Nephron progenitor cell (in vitro differentiated cells): ENCODE results near the gene ADGRF3.
"Not testable (repeated sequence)": the region's sequence is repeated elsewhere in the genome, so short reads cannot be mapped to it uniquely, and the experiment has no call there.

Experiments used
- DNase-seq: peaks from one replicate; pipeline ENCODE4 v3.0.0; 2021
- H3K27ac Mint-ChIP-seq: 2 replicates; pipeline ENCODE4 v1.8.0; 2021; ENCODE audit warnings: mild to moderate bottlenecking, moderate library complexity, mixed read lengths
- H3K27me3 Mint-ChIP-seq: 2 replicates; pipeline ENCODE4 v1.8.0; 2021; ENCODE audit warnings: mild to moderate bottlenecking, low read depth, mixed read lengths; ENCODE audit not compliant: poor library complexity
- H3K36me3 Mint-ChIP-seq: 2 replicates; pipeline ENCODE4 v1.8.0; 2021; ENCODE audit warnings: low read depth, mixed read lengths
- H3K4me1 Mint-ChIP-seq: 2 replicates; pipeline ENCODE4 v1.8.0; 2021; ENCODE audit warnings: mixed read lengths
- H3K4me3 Mint-ChIP-seq: 2 replicates; pipeline ENCODE4 v1.8.0; 2021; ENCODE audit warnings: mild to moderate bottlenecking, moderate library complexity, mixed read lengths
- H3K9me3 Mint-ChIP-seq: 2 replicates; pipeline ENCODE4 v1.8.0; 2021; ENCODE audit warnings: mild to moderate bottlenecking, moderate library complexity, mixed read lengths
- CTCF ChIP-seq: fragments of 200-600 bp; sonication (generic); IDR thresholded peaks from 2 replicates; pipeline ENCODE4 v1.5.0; 2021; ENCODE audit warnings: antibody characterized with exemption

The ADGRF3 gene

DNA sequence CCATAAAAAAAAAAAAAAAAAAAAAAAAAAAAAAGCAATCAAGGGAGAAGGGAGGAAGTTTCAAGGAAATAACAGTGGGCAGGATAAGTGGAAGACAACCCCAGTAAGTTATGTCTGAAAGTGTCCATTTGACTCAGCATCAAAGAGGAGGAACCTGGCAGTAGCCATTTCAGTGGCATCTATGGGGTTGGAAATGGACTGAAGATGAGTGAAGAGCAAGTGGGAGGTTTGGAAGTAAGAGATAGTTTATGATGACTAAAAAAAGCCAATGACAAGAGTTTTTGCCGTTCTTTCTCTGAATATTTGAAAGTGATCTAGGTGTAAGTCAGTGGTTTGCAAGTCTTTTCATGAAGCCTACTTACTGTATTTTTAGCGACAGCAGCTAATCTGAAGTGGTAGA, 9.9 kb downstream of the ADGRF3 start:
- no peak for TF ChIP-seq CTCF
- no peak for DNase-seq
- H3K27ac Mint-ChIP-seq, result no peak overlapping the region
- H3K36me3 Mint-ChIP-seq, result no peaks in the 10 kb centered on the region
- peaks cover 11% of the 10 kb centered on the region for H3K27me3 Mint-ChIP-seq
- no peak overlapping the region for H3K4me3 Mint-ChIP-seq
- no peaks in the 10 kb centered on the region for H3K9me3 Mint-ChIP-seq
- H3K4me1 Mint-ChIP-seq, result peaks cover 14% of the 10 kb centered on the region

DNA sequence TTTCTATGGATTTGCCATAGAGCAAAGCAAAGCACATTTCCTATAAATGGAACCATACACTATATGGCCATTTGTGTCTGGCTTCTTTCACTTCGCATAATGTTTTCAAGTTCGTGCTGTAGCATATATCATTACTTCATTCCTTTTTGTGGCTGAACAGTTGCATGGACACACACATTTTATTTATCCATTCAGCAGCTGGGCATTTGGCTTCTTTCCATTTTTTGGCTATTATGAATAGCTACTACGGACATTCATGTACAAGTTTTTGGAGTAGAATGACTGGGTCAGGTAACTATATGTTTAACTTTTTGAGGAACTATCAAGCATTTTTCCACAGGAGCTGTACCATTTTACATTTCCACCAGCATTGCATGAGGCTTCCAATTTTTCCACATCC, 11.4 kb downstream of the ADGRF3 start:
- H3K27ac Mint-ChIP-seq, result no peak overlapping the region
- TF ChIP-seq CTCF, result no peak
- H3K4me1 Mint-ChIP-seq, result peaks cover 23% of the 10 kb centered on the region
- no peak overlapping the region for H3K4me3 Mint-ChIP-seq
- H3K9me3 Mint-ChIP-seq, result no peaks in the 10 kb centered on the region
- H3K36me3 Mint-ChIP-seq, result no peaks in the 10 kb centered on the region
- no peak for DNase-seq
- peaks cover 11% of the 10 kb centered on the region for H3K27me3 Mint-ChIP-seq

GRCh38 chr2:26333293-26333692, 13.3 kb downstream of the ADGRF3 start:
- Mint-ChIP-seq H3K36me3 (no peaks in the 10 kb centered on the region), H3K9me3 (no peaks in the 10 kb centered on the region), H3K4me3 (no peak overlapping the region), H3K27me3 (peaks cover 8% of the 10 kb centered on the region), H3K4me1 (peaks cover 31% of the 10 kb centered on the region), H3K27ac (no peak overlapping the region)
- no peak for TF ChIP-seq CTCF
- no peak for DNase-seq

- DNase-seq, H3K36me3 Mint-ChIP-seq, H3K27me3 Mint-ChIP-seq, H3K9me3 Mint-ChIP-seq, H3K27ac Mint-ChIP-seq, H3K4me3 Mint-ChIP-seq: not testable (repeated sequence)
- H3K4me1 Mint-ChIP-seq, result peaks cover 31% of the 10 kb centered on the region
Measured at GRCh38 chr2:26331321-26331720, 15.3 kb downstream of the ADGRF3 start.

GRCh38 chr2:26330604-26331003, 16.0 kb downstream of the ADGRF3 start:
- Mint-ChIP-seq H3K9me3 (no peaks in the 10 kb centered on the region), H3K27ac (peak overlapping the region; percentile 88), H3K4me1 (peaks cover 26% of the 10 kb centered on the region), H3K4me3 (no peak overlapping the region), H3K36me3 (no peaks in the 10 kb centered on the region), H3K27me3 (peaks cover 6% of the 10 kb centered on the region)
- TF ChIP-seq CTCF, result no peak
- DNase-seq, result no peak

- DNase-seq, result peak; percentile 86
- H3K9me3 Mint-ChIP-seq, result no peaks in the 10 kb centered on the region
- H3K4me3 Mint-ChIP-seq, result no peak overlapping the region
- H3K4me1 Mint-ChIP-seq, result peaks cover 26% of the 10 kb centered on the region
- H3K27me3 Mint-ChIP-seq, result peaks cover 9% of the 10 kb centered on the region
- peak overlapping the region; percentile 88 for H3K27ac Mint-ChIP-seq
- TF ChIP-seq CTCF, result peak; percentile 84
- H3K36me3 Mint-ChIP-seq, result no peaks in the 10 kb centered on the region
Measured at GRCh38 chr2:26330114-26330549, 16.5 kb downstream of the ADGRF3 start.

GRCh38 chr2:26329083-26329482, 17.5 kb downstream of the ADGRF3 start:
- not testable (repeated sequence) for DNase-seq, H3K4me3 Mint-ChIP-seq, H3K36me3 Mint-ChIP-seq, H3K27me3 Mint-ChIP-seq, H3K9me3 Mint-ChIP-seq, H3K27ac Mint-ChIP-seq
- H3K4me1 Mint-ChIP-seq, result peaks cover 22% of the 10 kb centered on the region
